ENCODE measurements around the gene TRIM52.
"Not testable (repeated sequence)": the region's sequence is repeated elsewhere in the genome, so short reads cannot be mapped to it uniquely, and the experiment has no call there.

TRIM52 gene

GRCh38 chr5:181219262-181220177 is 41.4 kb downstream of the TRIM52 start:
- DNase-seq (ENCODE audit: extremely low spot score, insufficient read length, low read depth): no peak
- no peak for FAIRE-seq

- no peak for FAIRE-seq
- DNase-seq (ENCODE audit: extremely low spot score, insufficient read length, low read depth): no peak
These were observed 42.2 kb downstream of the TRIM52 start for GRCh38 chr5:181218795-181219124.

- no peak for FAIRE-seq
- DNase-seq (ENCODE audit: extremely low spot score, insufficient read length, low read depth): no peak
These were observed 43.2 kb downstream of the TRIM52 start for GRCh38 chr5:181217803-181218062.

- FAIRE-seq: peak; percentile 51
- DNase-seq (ENCODE audit: extremely low spot score, insufficient read length, low read depth): no peak
These were observed 43.7 kb downstream of the TRIM52 start for GRCh38 chr5:181217111-181217802.

GRCh38 chr5:181215997-181216989 is 44.6 kb downstream of the TRIM52 start:
- DNase-seq (ENCODE audit: extremely low spot score, insufficient read length, low read depth) (no peak), FAIRE-seq (no peak)

GRCh38 chr5:181214249-181214648 is 46.7 kb downstream of the TRIM52 start:
- not testable (repeated sequence) for FAIRE-seq; DNase-seq (ENCODE audit: extremely low spot score, insufficient read length, low read depth)

- FAIRE-seq (no peak), DNase-seq (ENCODE audit: extremely low spot score, insufficient read length, low read depth) (no peak)
These were observed 48.0 kb downstream of the TRIM52 start for GRCh38 chr5:181212934-181213333.

GRCh38 chr5:181212080-181212479 is 48.9 kb downstream of the TRIM52 start:
- FAIRE-seq: no peak

GRCh38 chr5:181211208-181211607 is 49.7 kb downstream of the TRIM52 start:
- DNase-seq (ENCODE audit: extremely low spot score, insufficient read length, low read depth) (no peak), FAIRE-seq (no peak)

More at GRCh38 chr5:181212080-181212479, 48.9 kb downstream of the TRIM52 start:
- DNase-seq (ENCODE audit: extremely low spot score, insufficient read length, low read depth): no peak

- DNase-seq (ENCODE audit: extremely low spot score, insufficient read length, low read depth); FAIRE-seq: not testable (repeated sequence)
These were observed 50.2 kb downstream of the TRIM52 start for GRCh38 chr5:181210698-181211097.

GRCh38 chr5:181210148-181210547 is 50.8 kb downstream of the TRIM52 start:
- FAIRE-seq; DNase-seq (ENCODE audit: extremely low spot score, insufficient read length, low read depth): not testable (repeated sequence)

- DNase-seq (ENCODE audit: extremely low spot score, insufficient read length, low read depth); FAIRE-seq: not testable (repeated sequence)
These were observed 51.9 kb downstream of the TRIM52 start for GRCh38 chr5:181209006-181209405.

- FAIRE-seq (no peak), DNase-seq (ENCODE audit: extremely low spot score, insufficient read length, low read depth) (no peak)
These were observed 53.0 kb downstream of the TRIM52 start for GRCh38 chr5:181207960-181208253.

- peak; percentile 52 for FAIRE-seq
- DNase-seq (ENCODE audit: extremely low spot score, insufficient read length, low read depth): no peak
These were observed 53.6 kb downstream of the TRIM52 start for GRCh38 chr5:181207214-181207959.

- no peak for DNase-seq (ENCODE audit: extremely low spot score, insufficient read length, low read depth)
- no peak for FAIRE-seq
These were observed 54.9 kb downstream of the TRIM52 start for GRCh38 chr5:181205761-181206649.

Measured in GM18507 (cell line).